ENCODE results near the gene PTPRN2.

Gene PTPRN2

GRCh38 chr7:158611541-158611940, 23.9 kb upstream of the PTPRN2 start:
- no peak for TF ChIP-seq CTCF (conservative IDR thresholded peaks at IDR 0.05; ENCODE audit: low read depth, low read length)
- no peak for DNase-seq (ENCODE audit: low read depth)
- no peak overlapping the region for H3K4me3 ChIP-seq (ENCODE audit: low read depth, low read length)

GRCh38 chr7:158609313-158609974, 21.8 kb upstream of the PTPRN2 start:
- TF ChIP-seq CTCF (conservative IDR thresholded peaks at IDR 0.05; ENCODE audit: low read depth, low read length): no peak
- no peak for DNase-seq (ENCODE audit: low read depth)

GRCh38 chr7:158607563-158607962, 19.9 kb upstream of the PTPRN2 start:
- no peak for DNase-seq (ENCODE audit: low read depth)
- TF ChIP-seq CTCF (conservative IDR thresholded peaks at IDR 0.05; ENCODE audit: low read depth, low read length): no peak
- no peak overlapping the region for H3K4me3 ChIP-seq (ENCODE audit: low read depth, low read length)

More at GRCh38 chr7:158609313-158609974, 21.8 kb upstream of the PTPRN2 start:
- H3K4me3 ChIP-seq (ENCODE audit: low read depth, low read length): no peak overlapping the region

GRCh38 chr7:158606671-158607424, 19.2 kb upstream of the PTPRN2 start:
- no peak overlapping the region for H3K4me3 ChIP-seq (ENCODE audit: low read depth, low read length)
- DNase-seq (ENCODE audit: low read depth): no peak
- TF ChIP-seq CTCF (conservative IDR thresholded peaks at IDR 0.05; ENCODE audit: low read depth, low read length): no peak

- DNase-seq (ENCODE audit: low read depth): peak; percentile 52
- no peak for TF ChIP-seq CTCF (conservative IDR thresholded peaks at IDR 0.05; ENCODE audit: low read depth, low read length)
- no peak overlapping the region for H3K4me3 ChIP-seq (ENCODE audit: low read depth, low read length)
These were observed 18.5 kb upstream of the PTPRN2 start for GRCh38 chr7:158606129-158606528.

- TF ChIP-seq CTCF (conservative IDR thresholded peaks at IDR 0.05; ENCODE audit: low read depth, low read length): no peak
- no peak for DNase-seq (ENCODE audit: low read depth)
These were observed 16.4 kb upstream of the PTPRN2 start for GRCh38 chr7:158603773-158604755.

More at GRCh38 chr7:158603773-158604755, 16.4 kb upstream of the PTPRN2 start:
- H3K4me3 ChIP-seq (ENCODE audit: low read depth, low read length): no peak overlapping the region

Data from choroid plexus epithelial cell (primary cell).